BJ (cell line): ENCODE data around the gene DMWD. TPM values are rescaled to one million over a fixed set of nuclear protein-coding genes. Genes with fewer than 3 reads are reported as not detected.
"Not testable (repeated sequence)": the region's sequence is repeated elsewhere in the genome, so short reads cannot be mapped to it uniquely, and the experiment has no call there.

Experiments
- CTCF ChIA-PET: fragments of 350-600 bp; formaldehyde crosslinking; extraction: SDS; loops from one replicate; lab custom pipeline; 2021; ENCODE audit warnings: antibody characterized with exemption, inconsistent platforms; lab: Yijun Ruan, JAX
- POLR2A ChIA-PET: fragments of 300-600 bp; sonication (Branson Sonifier 250); formaldehyde crosslinking; extraction: SDS; loops from one replicate; lab custom pipeline; 2021; ENCODE audit warnings: antibody characterized with exemption; lab: Charles Lee
- DNase-seq: peaks from one replicate; pipeline ENCODE4 v3.0.0-alpha.2; 2011; ENCODE audit warnings: low read depth
- H3K27me3 ChIP-seq: 2 replicates; pipeline ENCODE4 v1.6.0; 2011; ENCODE audit warnings: low read length; ENCODE audit not compliant: control insufficient read depth, insufficient read depth
- H3K36me3 ChIP-seq: 2 replicates; pipeline ENCODE4 v1.5.1; 2011; ENCODE audit warnings: low read length; ENCODE audit not compliant: control insufficient read depth, insufficient read depth
- H3K4me3 ChIP-seq: 2 replicates; pipeline ENCODE4 v1.5.1; 2011; ENCODE audit warnings: low read depth, mild to moderate bottlenecking, control low read depth, low read length
- CTCF ChIP-seq: IDR thresholded peaks from 2 replicates; pipeline ENCODE4 v1.5.1; 2011; ENCODE audit warnings: low read depth, mild to moderate bottlenecking, control low read depth, inconsistent platforms, low read length, moderate library complexity; ENCODE audit not compliant: insufficient read depth
- polyA plus RNA-seq: library from polyadenylated mRNA; depleted of rRNA; stranded (reverse); fragments of >200 nt; gene quantifications from 2 replicates; pipeline ENCODE4 v1.2.3, GENCODE V29; 2011

Gene DMWD
- polyA plus RNA-seq, 1 experiment: 28.6 TPM

GRCh38 chr19:45752639-45753038 lies 40.0 kb downstream of the DMWD start:
- H3K36me3 ChIP-seq: no peaks in the 10 kb centered on the region
- H3K4me3 ChIP-seq: no peak overlapping the region
- no peaks in the 10 kb centered on the region for H3K27me3 ChIP-seq
- DNase-seq: no peak
- POLR2A ChIA-PET: no interaction called here
- no peak for TF ChIP-seq CTCF
- CTCF ChIA-PET: interaction anchor here (1.4 kb wide), 1 partner anchor 47 kb away, joined by 4 read pairs; no protein-coding TSS in a partner anchor

- H3K36me3 ChIP-seq, CTCF ChIA-PET, POLR2A ChIA-PET, DNase-seq, H3K27me3 ChIP-seq, H3K4me3 ChIP-seq: not testable (repeated sequence)
Observed at GRCh38 chr19:45751483-45751882, 41.2 kb downstream of the DMWD start.

DNA sequence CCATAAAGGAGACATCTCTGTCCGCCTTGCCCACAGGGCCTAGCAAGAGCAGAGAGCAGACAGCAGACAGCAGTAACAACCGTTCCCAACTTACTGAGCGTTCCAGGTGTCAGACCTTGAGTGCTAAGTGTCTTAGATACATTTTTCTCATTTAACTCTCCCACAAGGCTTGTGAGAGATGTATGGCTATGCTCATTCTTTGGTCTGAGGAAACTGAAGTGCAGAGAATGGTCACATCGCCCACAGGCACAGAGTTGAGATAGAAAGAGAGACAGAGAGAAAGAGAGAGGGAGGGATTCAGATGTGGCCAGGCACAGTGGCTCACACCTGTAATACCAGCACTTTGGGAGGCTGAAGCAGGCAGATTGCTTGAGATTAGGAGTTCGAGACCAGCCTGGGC lies 45.1 kb downstream of the DMWD start:
- TF ChIP-seq CTCF: no peak
- no peak for DNase-seq
- no peaks in the 10 kb centered on the region for H3K27me3 ChIP-seq
- ChIA-PET POLR2A (no interaction called here), CTCF (no interaction called here)
- no peak overlapping the region for H3K4me3 ChIP-seq
- no peaks in the 10 kb centered on the region for H3K36me3 ChIP-seq

DNA sequence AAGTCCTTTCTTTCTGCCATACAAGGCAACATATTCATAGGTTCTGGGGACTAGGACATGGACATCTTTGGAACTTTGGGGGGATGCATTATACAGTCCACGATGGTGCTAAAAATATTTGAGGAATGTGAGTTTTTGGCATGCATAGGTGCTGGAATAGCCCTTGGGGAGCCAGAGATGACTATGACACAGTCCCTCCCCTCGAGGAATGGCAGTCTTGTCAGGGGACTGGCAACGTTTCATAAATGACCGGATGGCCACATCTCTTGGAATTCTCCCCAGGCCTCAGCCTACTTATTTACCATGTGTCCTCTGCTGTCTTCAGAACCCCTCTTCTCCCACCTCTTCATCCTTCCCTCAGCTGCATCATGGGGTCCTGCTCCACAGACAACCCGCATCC lies 45.8 kb downstream of the DMWD start:
- H3K36me3 ChIP-seq: no peaks in the 10 kb centered on the region
- no peak for TF ChIP-seq CTCF
- no peaks in the 10 kb centered on the region for H3K27me3 ChIP-seq
- no peak overlapping the region for H3K4me3 ChIP-seq
- DNase-seq: no peak
- ChIA-PET POLR2A (no interaction called here), CTCF (no interaction called here)

DNA sequence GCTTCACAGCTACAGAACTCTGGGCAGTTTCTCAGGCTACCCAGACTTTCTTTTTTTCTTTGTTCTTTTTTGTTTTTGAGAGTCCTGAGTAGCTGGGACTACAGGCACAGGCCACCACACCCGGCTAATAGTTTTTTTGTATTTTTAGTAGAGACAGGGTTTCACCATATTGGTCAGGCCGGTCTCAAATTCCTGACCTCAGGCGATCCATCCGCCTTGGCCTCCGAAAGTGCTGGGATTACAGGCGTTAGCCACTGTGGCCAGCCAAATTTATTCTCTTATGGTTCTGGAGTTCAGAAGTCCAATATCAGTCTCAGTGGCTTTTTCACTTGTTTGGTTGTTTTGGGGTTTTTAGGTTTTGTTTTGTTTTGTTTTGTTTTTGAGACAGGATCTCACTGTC lies 47.0 kb downstream of the DMWD start:
- H3K27me3 ChIP-seq: no peaks in the 10 kb centered on the region
- ChIA-PET CTCF (interaction anchor here (0.8 to 2.4 kb wide), 2 partner anchors 10 to 71 kb away, joined by 4 to 9 read pairs; no protein-coding TSS in a partner anchor), POLR2A (no interaction called here)
- no peak for TF ChIP-seq CTCF
- no peaks in the 10 kb centered on the region for H3K36me3 ChIP-seq
- DNase-seq: no peak
- no peak overlapping the region for H3K4me3 ChIP-seq

GRCh38 chr19:45742969-45743368 lies 49.7 kb downstream of the DMWD start:
- Histone ChIP-seq H3K36me3 (no peaks in the 10 kb centered on the region), H3K27me3 (no peaks in the 10 kb centered on the region), H3K4me3 (no peak overlapping the region)
- POLR2A ChIA-PET: no interaction called here
- CTCF ChIA-PET: interaction anchor here (0.6 kb wide), 1 partner anchor 56 kb away, joined by 3 read pairs; no protein-coding TSS in a partner anchor
- TF ChIP-seq CTCF: no peak
- DNase-seq: no peak
